ENCODE results near the gene SLFN11. TPM values are rescaled to one million over a fixed set of nuclear protein-coding genes. Genes with fewer than 3 reads are reported as not detected.

The SLFN11 gene
- total RNA-seq, 2 experiments from 2014 or later = 95.8 to 106 TPM

GRCh38 chr17:35373984-35374765 is 754 bp upstream of the SLFN11 start:
- Mint-ChIP-seq H3K4me3 (peak overlapping the region; percentile 91), H3K36me3 (ENCODE audit: low read depth) (peaks cover 37% of the 10 kb centered on the region), H3K9me3 (peaks cover 25% of the 10 kb centered on the region), H3K27ac (peak overlapping the region; percentile 99), H3K27me3 (no peaks in the 10 kb centered on the region), H3K4me1 (ENCODE audit: low read depth) (peaks cover 46% of the 10 kb centered on the region)
- ChIA-PET POLR2A (interaction anchor here (0.6 to 4.3 kb wide), 35 partner anchors 9 to 389 kb away, joined by 3 to 66 read pairs (median 4); partner anchors contain the start of genes PEX12, SLFN12L and SLFN13), CTCF (interaction anchor here (0.8 to 3.3 kb wide), 5 partner anchors 61 to 373 kb away, joined by 3 to 12 read pairs (median 5); partner anchors contain the start of gene SLFN12L)
- peak; percentile 80 for DNase-seq
- intact Hi-C loops (cut with micrococcal nuclease) = loop anchor here (5.0 kb wide), 2 partner anchors 113 to 158 kb away; no protein-coding TSS in a partner anchor
- no peak for TF ChIP-seq CTCF (IDR thresholded peaks at IDR 0.05)
- ATAC-seq = peak; percentile 68

GRCh38 chr17:35372846-35373533 is 431 bp downstream of the SLFN11 start:
- no peaks in the 10 kb centered on the region for H3K27me3 Mint-ChIP-seq
- peaks cover 47% of the 10 kb centered on the region for H3K36me3 Mint-ChIP-seq (ENCODE audit: low read depth)
- H3K4me3 Mint-ChIP-seq = peak overlapping the region; percentile 91
- peak overlapping the region; percentile 99 for H3K27ac Mint-ChIP-seq
- ChIA-PET POLR2A (interaction anchor here (0.6 to 4.3 kb wide), 40 partner anchors 9 to 505 kb away, joined by 3 to 66 read pairs (median 4); partner anchors contain the start of genes PEX12, SLFN12L, SLFN13 and SLFN5), CTCF (interaction anchor here (0.9 to 3.3 kb wide), 8 partner anchors 60 to 374 kb away, joined by 3 to 12 read pairs (median 5); partner anchors contain the start of gene SLFN12L)
- no peak for ATAC-seq
- intact Hi-C loops (cut with micrococcal nuclease) = loop anchor here (5.0 kb wide), 2 partner anchors 114 to 159 kb away; no protein-coding TSS in a partner anchor
- DNase-seq = peak; percentile 45
- H3K9me3 Mint-ChIP-seq = peaks cover 25% of the 10 kb centered on the region
- no peak for TF ChIP-seq CTCF (IDR thresholded peaks at IDR 0.05)
- peaks cover 57% of the 10 kb centered on the region for H3K4me1 Mint-ChIP-seq (ENCODE audit: low read depth)

GRCh38 chr17:35371934-35372333 is 1.5 kb downstream of the SLFN11 start:
- H3K27ac Mint-ChIP-seq = peak overlapping the region; percentile 36
- H3K9me3 Mint-ChIP-seq = peaks cover 25% of the 10 kb centered on the region
- TF ChIP-seq CTCF (IDR thresholded peaks at IDR 0.05) = no peak
- ATAC-seq = no peak
- DNase-seq = no peak
- intact Hi-C loops (cut with micrococcal nuclease) = loop anchor here (5.0 kb wide), 2 partner anchors 115 to 160 kb away; no protein-coding TSS in a partner anchor
- H3K4me1 Mint-ChIP-seq (ENCODE audit: low read depth) = peaks cover 63% of the 10 kb centered on the region
- ChIA-PET CTCF (interaction anchor here (1.2 to 3.3 kb wide), 3 partner anchors 162 to 375 kb away, joined by 3 to 12 read pairs (median 6); no protein-coding TSS in a partner anchor), POLR2A (interaction anchor here (0.8 to 4.3 kb wide), 3 partner anchors 115 to 201 kb away, joined by 3 to 66 read pairs (median 4); partner anchors contain the start of gene SLFN12L)
- H3K4me3 Mint-ChIP-seq = peak overlapping the region; percentile 91
- no peaks in the 10 kb centered on the region for H3K27me3 Mint-ChIP-seq
- peaks cover 55% of the 10 kb centered on the region for H3K36me3 Mint-ChIP-seq (ENCODE audit: low read depth)

GRCh38 chr17:35368081-35368830 is 5.2 kb downstream of the SLFN11 start:
- intact Hi-C loops (cut with micrococcal nuclease) = no loop called here
- ChIA-PET POLR2A (interaction anchor here (0.7 to 1.3 kb wide), 2 partner anchors 35 to 163 kb away, joined by 3 to 4 read pairs; no protein-coding TSS in a partner anchor), CTCF (interaction anchor here (0.7 kb wide), 2 partner anchors 9 to 323 kb away, joined by 3 read pairs; no protein-coding TSS in a partner anchor)
- H3K27ac Mint-ChIP-seq = peak overlapping the region; percentile 44
- ATAC-seq (peak; percentile 93), DNase-seq (peak; percentile 47)
- H3K4me1 Mint-ChIP-seq (ENCODE audit: low read depth) = peaks cover 66% of the 10 kb centered on the region
- H3K27me3 Mint-ChIP-seq = no peaks in the 10 kb centered on the region
- peaks cover 81% of the 10 kb centered on the region for H3K36me3 Mint-ChIP-seq (ENCODE audit: low read depth)
- peak overlapping the region; percentile 24 for H3K4me3 Mint-ChIP-seq
- TF ChIP-seq CTCF (IDR thresholded peaks at IDR 0.05) = no peak
- peaks cover 25% of the 10 kb centered on the region for H3K9me3 Mint-ChIP-seq
